Measurements from ENCODE around the gene NDUFB2.

- TF ChIP-seq EZH2phosphoT487 (IDR thresholded peaks at IDR 0.05; ENCODE audit: insufficient read depth, low read depth), result no peak
- no peak for TF ChIP-seq EZH2 (IDR thresholded peaks at IDR 0.05; ENCODE audit: insufficient read depth, poor library complexity, severe bottlenecking)
Measured at GRCh38 chr7:140673774-140674155, 22.7 kb upstream of the NDUFB2 start.

Data from GM23248 (cell line).